ENCODE results near the gene FBXO31. TPM values are rescaled to one million over a fixed set of nuclear protein-coding genes. Genes with fewer than 3 reads are reported as not detected.

Gene FBXO31
- total and polyA plus RNA-seq, 9 of the 15 experiments (the other 6 are each of a cell fraction or from before 2014, with no cell fraction given): 0.18 to 33.3 (median 10.9) TPM

DNA sequence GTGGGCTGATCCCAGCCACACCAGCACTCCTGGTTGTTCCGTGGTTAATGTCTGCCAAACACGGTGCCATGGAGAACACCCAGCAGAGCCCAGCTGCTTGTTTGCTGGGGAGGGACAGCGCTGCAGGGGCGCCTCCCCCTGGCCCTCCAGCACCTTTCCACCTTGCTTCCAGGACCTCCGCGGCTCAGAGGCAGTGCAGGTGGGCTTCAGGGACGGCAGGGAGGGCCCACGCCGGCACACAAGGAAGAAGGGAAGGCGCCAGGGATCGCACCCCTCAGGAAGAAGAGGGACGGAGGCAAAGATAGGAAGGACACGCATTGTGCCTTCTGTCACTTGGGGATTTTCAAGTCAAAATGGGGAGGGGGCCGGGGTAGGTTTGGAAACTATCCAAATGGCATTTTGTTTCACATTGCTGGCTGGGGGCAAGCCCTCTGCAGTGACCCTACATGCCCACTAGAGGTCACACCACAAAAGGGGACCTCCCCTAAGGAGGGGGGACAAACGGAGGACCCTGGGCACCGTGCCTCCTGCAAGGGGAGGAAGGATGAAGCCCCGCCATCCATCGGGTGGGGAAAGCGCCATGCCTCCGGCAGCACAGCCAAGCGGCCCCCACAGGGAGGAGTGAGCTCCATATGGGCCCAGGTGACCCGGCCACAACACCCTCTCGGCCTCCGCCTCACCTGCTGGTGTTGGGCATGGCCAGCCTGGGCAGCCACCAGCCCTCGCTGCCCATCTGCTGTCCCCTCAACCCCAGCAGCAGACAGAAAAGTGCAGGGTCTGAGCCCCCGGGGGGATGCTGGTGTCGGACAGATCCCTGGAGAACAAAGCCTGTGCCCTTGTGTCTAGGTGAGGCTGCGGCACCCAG lies 58.9 kb downstream of the FBXO31 start:
- no peak overlapping the region for H3K4me3 ChIP-seq
- no peaks in the 10 kb centered on the region; the same call in 2 of the 3 replicates for H3K79me2 ChIP-seq (ENCODE audit: control insufficient read depth, insufficient read depth, low read length)
- H3K9me1 ChIP-seq (ENCODE audit: control insufficient read depth, insufficient read depth, low read length): peaks cover 5% of the 10 kb centered on the region
- no peak overlapping the region for H3K27ac ChIP-seq (ENCODE audit: extremely low read depth, low read depth, low read length)
- CTCF ChIA-PET (ENCODE audit: low intra/inter-chr PET ratio): interaction anchor here (0.6 kb wide), 1 partner anchor 1203 kb away, joined by 3 read pairs; no protein-coding TSS in a partner anchor
- WGBS (ENCODE audit: insufficient coverage, low coverage, missing lambda C conversion rate): 60% methylated on average over 21 of the region's 28 CpGs
- BruUV-seq (replicated peaks): no TSS peak
- in situ Hi-C loops (cut with MboI) (no loop called here), intact Hi-C loops (cut with micrococcal nuclease) (loop anchor here (10.0 kb wide), 1 partner anchor 310 kb away; no protein-coding TSS in a partner anchor)
- no peaks in the 10 kb centered on the region for H3K9me3 ChIP-seq (replicated peaks; ENCODE audit: control insufficient read depth, insufficient read depth, low read depth, low read length)
- peaks cover 28% of the 10 kb centered on the region; the same call in 2 of the 3 replicates for H3K36me3 ChIP-seq (ENCODE audit: control insufficient read depth, insufficient read depth, low read length)
- peaks cover 5% of the 10 kb centered on the region; the same call in 1 of the 2 replicates for H4K20me1 ChIP-seq (replicated peaks; ENCODE audit: control insufficient read depth, insufficient read depth, low read length)
- POLR2A ChIA-PET: interaction anchor here (1.2 kb wide), 1 partner anchor 14 kb away, joined by 3 read pairs; no protein-coding TSS in a partner anchor
- peak; percentile 82 for ATAC-seq
- DNase-seq (ENCODE audit: extremely low read depth in 1 of 4, low spot score in 3 of 4): peak; percentile 48 to 79 (median 76)
- peak; percentile 88 for FAIRE-seq
- H3K4me1 ChIP-seq (replicated peaks in 1 of 2; ENCODE audit: control insufficient read depth in 2 of 2, insufficient read depth in 2 of 2, low read length in 2 of 2): peaks cover 0 to 31% of the 10 kb centered on the region in 2 experiments; a peak in 2 of 5 replicates
- H3K27me3 ChIP-seq (ENCODE audit: control insufficient read depth in 2 of 2, insufficient read depth in 2 of 2, low read length in 2 of 2): no peaks in the 10 kb centered on the region
- H3K9ac ChIP-seq (ENCODE audit: insufficient read depth in 1 of 2, low read depth in 2 of 2, low read length in 2 of 2): peak overlapping the region in 1 of 2 experiments; percentile 50; a peak in 2 of 4 replicates
- H2AFZ ChIP-seq (ENCODE audit: low read depth, low read length): no peak overlapping the region
- H3K4me2 ChIP-seq (ENCODE audit: insufficient read depth, low read length): no peak overlapping the region
- TF ChIP-seq HNRNPLL (IDR thresholded peaks at IDR 0.05; ENCODE audit: low read depth, low read length, poor library complexity, severe bottlenecking) (no peak), COPS2 (conservative IDR thresholded peaks at IDR 0.05) (no peak), SRF (CRISPR knock-in tag; IDR thresholded peaks at IDR 0.05) (no peak), TSC22D4 (tag; IDR thresholded peaks at IDR 0.05) (no peak), HEY1 (CRISPR knock-in tag; IDR thresholded peaks at IDR 0.05; ENCODE audit: borderline replicate concordance) (0 out of 2 replicates have a peak, but pooled peaks have one; percentile 43), ZNF212 (CRISPR knock-in tag; IDR thresholded peaks at IDR 0.05) (no peak), GATAD2B (IDR thresholded peaks at IDR 0.05; ENCODE audit: borderline replicate concordance) (no peak), ZNF77 (CRISPR knock-in tag; IDR thresholded peaks at IDR 0.05) (no peak), WHSC1 (IDR thresholded peaks at IDR 0.05; ENCODE audit: low read length) (no peak), HMGN3 (IDR thresholded peaks at IDR 0.05; ENCODE audit: borderline replicate concordance, extremely low read depth, insufficient read length, low read depth, low read length) (no peak)
- TF ChIP-seq, protein P1, sequence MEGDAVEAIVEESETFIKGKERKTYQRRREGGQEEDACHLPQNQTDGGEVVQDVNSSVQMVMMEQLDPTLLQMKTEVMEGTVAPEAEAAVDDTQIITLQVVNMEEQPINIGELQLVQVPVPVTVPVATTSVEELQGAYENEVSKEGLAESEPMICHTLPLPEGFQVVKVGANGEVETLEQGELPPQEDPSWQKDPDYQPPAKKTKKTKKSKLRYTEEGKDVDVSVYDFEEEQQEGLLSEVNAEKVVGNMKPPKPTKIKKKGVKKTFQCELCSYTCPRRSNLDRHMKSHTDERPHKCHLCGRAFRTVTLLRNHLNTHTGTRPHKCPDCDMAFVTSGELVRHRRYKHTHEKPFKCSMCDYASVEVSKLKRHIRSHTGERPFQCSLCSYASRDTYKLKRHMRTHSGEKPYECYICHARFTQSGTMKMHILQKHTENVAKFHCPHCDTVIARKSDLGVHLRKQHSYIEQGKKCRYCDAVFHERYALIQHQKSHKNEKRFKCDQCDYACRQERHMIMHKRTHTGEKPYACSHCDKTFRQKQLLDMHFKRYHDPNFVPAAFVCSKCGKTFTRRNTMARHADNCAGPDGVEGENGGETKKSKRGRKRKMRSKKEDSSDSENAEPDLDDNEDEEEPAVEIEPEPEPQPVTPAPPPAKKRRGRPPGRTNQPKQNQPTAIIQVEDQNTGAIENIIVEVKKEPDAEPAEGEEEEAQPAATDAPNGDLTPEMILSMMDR (IDR thresholded peaks at IDR 0.05 in 2 of 3, conservative IDR thresholded peaks at IDR 0.05 in 1 of 3; ENCODE audit: insufficient read depth in 2 of 3, low read depth in 1 of 3, low read length in 3 of 3): peak; percentile 67 to 90 (median 81)
- TF ChIP-seq, protein P2, sequence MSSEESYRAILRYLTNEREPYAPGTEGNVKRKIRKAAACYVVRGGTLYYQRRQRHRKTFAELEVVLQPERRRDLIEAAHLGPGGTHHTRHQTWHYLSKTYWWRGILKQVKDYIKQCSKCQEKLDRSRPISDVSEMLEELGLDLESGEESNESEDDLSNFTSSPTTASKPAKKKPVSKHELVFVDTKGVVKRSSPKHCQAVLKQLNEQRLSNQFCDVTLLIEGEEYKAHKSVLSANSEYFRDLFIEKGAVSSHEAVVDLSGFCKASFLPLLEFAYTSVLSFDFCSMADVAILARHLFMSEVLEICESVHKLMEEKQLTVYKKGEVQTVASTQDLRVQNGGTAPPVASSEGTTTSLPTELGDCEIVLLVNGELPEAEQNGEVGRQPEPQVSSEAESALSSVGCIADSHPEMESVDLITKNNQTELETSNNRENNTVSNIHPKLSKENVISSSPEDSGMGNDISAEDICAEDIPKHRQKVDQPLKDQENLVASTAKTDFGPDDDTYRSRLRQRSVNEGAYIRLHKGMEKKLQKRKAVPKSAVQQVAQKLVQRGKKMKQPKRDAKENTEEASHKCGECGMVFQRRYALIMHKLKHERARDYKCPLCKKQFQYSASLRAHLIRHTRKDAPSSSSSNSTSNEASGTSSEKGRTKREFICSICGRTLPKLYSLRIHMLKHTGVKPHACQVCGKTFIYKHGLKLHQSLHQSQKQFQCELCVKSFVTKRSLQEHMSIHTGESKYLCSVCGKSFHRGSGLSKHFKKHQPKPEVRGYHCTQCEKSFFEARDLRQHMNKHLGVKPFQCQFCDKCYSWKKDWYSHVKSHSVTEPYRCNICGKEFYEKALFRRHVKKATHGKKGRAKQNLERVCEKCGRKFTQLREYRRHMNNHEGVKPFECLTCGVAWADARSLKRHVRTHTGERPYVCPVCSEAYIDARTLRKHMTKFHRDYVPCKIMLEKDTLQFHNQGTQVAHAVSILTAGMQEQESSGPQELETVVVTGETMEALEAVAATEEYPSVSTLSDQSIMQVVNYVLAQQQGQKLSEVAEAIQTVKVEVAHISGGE (CRISPR knock-in tag; IDR thresholded peaks at IDR 0.05): no peak
- TF ChIP-seq, protein P3, sequence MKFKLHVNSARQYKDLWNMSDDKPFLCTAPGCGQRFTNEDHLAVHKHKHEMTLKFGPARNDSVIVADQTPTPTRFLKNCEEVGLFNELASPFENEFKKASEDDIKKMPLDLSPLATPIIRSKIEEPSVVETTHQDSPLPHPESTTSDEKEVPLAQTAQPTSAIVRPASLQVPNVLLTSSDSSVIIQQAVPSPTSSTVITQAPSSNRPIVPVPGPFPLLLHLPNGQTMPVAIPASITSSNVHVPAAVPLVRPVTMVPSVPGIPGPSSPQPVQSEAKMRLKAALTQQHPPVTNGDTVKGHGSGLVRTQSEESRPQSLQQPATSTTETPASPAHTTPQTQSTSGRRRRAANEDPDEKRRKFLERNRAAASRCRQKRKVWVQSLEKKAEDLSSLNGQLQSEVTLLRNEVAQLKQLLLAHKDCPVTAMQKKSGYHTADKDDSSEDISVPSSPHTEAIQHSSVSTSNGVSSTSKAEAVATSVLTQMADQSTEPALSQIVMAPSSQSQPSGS (CRISPR knock-in tag; IDR thresholded peaks at IDR 0.05): no peak

Measured in K562 (cell line).